ENCODE results near the gene PROM2.

PROM2 gene

DNA sequence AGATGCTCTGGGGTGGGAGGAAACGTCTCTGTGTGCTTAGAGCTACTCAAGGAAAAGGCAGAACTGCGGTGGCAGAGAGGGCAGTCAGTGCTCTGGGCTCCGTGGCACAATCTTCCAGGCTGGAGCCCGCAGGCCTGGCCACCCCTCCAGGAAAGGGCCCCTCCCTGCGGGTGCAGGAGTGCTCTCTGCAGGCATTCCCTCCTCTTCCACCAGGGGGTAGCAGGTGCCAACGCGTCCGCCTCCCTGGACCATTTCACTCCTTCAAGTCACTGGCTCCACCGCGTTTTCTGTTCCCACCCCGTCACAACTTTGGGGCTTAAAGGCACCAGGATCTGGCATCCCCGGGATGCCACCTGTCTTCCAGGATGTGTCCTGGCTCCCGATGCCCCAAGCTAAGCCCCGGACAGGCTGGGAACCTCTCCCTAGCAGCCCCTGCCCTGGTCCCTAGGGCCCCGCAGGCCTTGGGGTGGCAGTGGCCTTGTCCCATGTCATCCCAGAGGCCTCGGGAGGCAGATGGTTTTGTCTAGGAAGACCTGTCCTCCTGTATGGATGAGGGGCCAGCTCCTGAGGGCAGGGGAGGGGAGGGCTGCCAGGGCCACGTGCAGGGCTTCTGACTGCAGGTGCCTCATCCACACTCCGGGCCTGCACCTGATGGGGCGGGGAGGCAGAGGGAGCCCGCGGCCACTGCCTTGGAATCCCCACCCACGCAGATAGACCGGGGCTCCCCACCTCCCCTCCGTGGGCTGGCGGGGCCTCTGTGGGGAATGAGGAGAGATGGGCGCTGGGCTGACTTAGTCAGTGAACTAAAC is 49.3 kb downstream of the PROM2 start:
- DNase-seq (ENCODE audit: low spot score) = no peak

DNA sequence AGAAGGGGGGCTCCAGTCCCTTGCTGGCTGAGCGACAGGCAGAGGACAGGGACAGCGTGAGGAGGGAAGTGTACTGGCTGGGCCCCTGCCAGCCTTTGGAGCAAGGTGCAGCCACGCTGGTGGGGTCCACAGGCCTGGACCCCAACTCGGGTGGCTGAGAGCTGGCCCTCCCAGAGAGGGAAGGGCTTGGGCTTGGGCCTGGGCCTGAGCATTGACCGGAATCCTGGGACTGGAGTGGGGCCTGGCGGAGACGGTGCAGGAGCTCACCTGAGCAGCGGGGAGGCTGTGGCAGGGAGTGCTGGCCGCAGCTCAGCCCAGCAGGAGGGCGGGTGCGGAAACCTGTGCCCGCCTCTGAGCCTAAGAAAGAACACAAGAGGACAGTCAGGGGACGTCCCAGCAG is 50.8 kb downstream of the PROM2 start:
- no peak for DNase-seq (ENCODE audit: low spot score)

DNA sequence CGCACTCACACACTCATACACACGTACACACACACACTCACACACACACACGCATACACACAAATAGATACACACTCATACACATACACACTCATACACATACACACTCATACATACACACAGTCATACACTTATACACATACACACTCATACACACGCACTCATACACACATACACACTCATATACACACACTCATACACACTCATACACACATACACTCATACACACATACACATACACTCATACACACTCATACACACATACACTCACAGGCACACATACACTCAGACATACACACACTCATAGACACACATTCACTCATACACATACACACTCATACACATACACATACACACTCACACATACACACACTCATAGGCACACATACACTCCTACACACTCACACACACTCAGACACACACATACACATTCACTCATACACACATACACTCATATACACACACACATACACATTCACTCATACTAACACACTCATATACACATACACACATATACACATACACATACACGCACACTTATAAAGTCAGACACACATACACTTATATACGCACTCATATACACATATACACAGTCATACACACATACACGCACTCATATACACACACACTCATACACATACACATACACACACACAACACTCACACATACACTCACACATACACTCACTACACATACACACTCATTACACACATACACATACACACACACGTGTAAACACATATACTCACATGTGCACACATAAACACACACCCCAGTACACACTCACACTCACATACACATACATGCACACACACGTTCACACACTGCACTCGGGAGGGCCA is 51.6 kb downstream of the PROM2 start:
- DNase-seq (ENCODE audit: low spot score) = no peak

DNA sequence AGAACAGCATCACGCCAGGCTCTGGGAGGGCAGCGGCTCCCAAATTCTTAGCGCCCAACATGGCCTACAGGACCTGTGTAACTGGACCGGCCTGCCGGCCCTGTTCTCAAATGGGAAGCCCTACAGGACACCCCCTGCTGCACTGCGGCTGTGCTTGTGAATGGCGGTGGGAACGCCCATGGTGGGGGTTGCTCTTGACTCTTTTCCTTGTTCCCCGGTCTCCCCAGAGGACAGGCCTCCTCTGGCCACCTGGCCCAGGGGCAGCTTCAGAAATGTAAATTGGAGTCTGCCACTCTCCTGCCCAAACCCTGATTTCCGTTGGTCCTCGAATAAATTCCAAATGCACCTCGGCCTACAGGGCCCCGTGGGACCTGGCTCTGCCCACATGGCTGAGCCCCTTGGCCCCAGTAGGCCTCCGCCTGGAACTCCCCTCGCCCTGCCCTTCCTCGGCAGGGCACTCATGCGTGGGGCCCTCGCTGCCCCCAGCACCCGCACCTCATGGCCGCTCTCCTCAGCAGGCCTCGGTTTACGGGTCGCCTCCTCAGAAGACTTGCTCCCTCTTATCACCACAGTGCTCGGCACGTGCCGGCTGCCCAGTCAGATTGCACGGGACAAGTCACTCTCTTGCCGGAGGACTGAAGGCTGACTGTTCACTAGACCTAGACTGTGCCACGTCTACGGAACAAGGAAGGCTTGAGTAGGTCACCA is 52.3 kb downstream of the PROM2 start:
- no peak for DNase-seq (ENCODE audit: low spot score)

DNA sequence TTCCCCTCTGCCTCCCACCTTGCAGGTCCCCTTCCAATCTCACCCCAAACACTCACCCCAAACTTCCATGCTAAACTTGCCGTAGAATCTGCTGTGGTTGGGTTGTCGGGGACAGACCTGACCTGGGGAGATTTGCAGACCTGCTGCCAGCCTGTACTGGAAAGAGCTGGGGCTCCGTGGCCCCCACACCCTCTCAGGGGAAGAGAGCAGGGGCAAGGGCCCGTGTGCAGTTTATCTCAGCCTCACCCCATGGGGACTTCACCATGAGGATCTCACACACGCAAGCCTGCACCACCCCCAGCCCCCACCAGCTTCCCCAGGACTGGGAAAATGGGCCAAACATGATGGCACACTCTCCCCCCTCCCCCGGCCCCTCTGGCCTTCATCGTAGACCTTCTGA is 53.6 kb downstream of the PROM2 start:
- DNase-seq (ENCODE audit: low spot score) = no peak

DNA sequence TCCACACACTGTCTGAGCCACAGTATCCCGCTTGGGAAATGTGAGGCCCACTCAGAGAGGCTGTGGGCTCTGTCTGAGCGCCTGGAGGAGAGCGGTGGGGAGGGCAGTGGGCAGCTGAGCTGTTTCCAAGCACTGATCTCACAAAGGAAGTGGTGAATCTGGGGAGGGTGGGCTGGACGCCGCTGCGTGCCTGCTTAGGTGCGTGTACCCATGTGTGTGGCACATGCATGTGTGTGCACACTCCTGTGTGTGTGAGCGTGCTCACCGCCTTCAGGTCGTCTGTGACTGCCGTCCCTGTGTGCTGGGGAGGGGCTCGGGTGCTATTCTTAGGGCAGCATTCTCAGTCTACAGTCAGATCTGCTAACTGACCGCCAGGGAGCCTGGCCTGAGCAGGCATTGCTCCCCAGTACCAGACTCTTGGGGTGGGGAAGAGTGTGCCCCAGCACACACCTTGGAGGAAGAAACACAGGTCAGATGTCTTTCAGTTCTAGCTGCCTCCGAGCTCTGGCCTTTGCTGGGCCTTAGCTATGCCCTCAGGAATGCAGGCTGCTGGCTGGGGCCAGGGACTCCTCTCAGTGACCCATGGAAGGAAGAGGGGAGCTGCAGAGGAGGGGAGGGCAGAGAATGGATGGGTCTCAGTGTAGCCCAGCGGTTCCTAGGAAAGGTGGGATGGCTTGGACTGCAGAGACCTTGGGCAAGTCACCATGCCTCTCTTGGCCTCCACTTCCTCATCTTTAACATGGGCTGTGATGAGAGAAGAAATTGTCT is 54.3 kb downstream of the PROM2 start:
- DNase-seq (ENCODE audit: low spot score) = no peak

DNA sequence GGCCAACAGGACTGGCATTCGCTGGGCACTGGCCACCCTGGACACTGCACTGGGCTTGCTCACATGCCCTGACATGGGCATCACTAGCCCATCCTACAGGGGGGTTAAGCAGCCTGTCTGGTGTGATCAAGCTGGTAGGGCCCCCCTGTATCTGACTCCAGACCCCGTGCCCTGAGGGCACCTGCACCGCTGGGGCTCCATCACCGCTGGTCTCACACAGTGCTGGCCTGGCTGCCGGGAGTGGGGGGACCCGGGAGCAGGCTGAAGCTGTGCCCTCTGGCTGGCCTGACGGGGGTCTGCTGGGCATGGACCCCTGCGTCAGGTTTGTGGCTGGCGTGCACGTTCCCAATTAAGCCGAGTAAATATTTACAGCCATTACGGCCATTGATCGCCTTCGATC is 55.2 kb downstream of the PROM2 start:
- DNase-seq (ENCODE audit: low spot score) = no peak

DNA sequence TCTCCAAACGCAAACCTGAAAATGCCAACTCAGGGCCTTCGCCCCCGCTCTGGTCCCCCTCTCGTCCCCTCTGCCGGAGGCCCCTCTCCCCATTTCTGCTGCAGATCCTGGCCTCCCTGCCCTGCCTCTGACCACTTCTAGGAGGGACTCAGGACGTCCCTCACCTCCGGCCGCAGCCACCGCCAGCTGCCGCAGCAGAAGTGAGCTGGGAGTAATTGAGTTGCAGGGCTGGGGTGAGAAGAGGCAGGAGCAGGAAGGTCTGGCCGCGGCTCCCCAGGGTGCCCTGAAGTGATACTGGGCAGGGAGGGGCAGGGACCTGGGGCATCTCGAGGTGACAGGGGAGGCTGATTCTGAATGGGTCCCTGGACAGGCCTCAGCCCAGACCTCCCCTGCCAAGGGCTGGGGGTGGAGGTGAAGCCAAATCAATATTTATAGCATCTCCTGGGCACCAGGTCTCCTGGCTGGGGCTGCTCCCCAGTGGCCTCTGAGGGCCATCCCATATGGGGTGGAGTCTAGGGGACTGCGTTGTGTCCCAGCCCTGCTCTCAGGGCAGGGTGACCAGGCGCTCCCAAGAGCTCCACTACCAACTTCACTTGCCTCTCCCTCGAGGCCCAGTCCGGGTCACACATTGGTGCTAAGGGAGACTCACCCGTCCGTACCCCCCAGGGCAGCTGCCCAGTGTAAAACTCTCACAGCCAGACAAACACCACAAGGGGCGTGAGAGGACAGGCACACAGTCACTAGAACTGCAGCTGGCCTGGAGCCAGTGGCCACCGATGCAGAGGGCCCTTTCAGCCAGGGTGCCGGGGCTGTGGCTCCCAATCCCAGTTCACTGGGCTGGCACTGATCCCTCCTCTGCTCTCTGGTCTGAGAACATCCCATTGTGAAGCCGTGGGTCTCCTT is 55.9 kb downstream of the PROM2 start:
- DNase-seq (ENCODE audit: low spot score) = peak; percentile 27

DNA sequence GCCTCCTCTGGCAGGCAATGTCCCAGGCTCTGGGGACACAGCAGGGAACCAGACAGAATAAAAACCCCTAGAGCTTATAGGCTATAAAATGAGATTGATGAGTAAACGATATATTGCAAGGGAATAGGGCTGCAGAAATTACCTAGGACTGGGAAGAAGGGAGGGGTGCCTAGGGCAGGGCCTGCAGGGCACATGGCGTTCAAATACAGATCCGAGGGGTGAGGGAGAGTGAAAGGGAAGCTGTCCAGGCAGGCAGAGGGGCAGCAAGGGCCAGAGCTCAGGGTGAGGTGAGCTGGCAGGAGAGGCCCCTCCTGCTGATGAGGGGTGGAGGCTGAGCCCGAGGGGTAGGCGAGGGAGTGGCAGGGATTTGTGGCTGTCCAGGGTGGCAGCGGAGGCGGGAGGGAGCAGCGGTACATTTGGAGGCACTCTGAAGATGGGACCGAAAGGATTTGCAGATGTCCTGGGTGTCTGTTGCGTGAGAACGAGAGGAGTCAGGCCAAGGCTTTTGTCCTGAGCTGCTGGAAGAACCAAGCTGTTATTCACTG is 56.6 kb downstream of the PROM2 start:
- no peak for DNase-seq (ENCODE audit: low spot score)

DNA sequence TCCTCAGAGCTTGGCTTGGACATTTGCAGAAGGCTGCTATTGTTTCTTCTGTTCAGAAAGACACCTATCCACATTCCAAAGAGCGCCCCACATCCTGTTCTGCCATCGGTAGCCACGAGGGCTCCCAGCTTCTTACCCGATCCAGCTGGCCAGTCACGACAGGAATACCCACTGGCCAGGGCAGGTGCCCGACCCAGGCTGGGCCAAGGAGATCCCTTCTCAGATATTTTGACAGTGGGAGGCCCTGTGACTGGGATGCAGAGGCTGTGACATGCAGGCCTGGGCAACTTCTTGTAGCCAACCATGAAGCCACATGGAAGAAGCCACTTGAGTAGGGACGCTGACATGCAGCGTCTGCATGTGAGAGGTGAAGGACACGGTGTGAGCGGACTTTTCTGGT is 57.4 kb downstream of the PROM2 start:
- DNase-seq (ENCODE audit: low spot score) = no peak

DNA sequence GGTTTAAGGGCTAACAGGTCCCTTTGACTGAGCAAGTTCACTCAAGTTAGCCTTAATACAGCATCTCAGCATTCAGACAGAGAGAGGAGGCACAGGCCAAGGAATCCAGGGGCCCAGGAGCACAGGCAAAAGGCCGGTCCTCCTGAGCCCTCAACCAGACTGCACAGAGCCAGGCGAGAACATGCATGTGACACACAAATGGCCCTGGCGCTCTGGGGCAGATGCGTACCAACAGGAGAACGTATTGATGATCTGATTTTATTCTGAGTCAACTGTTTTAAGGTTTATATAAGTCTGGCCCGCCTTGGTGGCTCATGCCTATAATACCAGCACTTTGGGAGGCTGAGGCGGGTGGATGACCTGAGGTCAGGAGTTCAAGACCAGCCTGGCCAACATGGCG is 57.8 kb downstream of the PROM2 start:
- DNase-seq (ENCODE audit: low spot score) = no peak

DNA sequence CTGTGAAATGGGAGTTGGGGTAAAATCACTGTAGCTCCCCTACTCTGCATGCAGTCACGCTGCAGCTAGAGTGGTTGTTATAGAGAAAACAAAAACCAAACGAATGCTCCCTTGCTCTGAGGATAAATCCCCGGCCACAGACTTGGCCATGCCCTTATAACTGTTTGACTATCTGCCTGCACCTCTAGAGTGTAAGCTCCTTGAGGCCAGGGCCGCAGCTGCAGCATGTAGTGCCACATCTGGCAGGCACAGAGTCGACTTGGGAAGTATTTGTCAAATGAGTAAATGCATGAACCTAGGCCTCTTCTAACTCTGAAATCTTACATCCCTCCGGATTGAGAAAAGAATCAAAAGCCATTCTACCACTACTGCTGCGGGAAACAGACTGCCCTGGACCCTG is 58.8 kb downstream of the PROM2 start:
- DNase-seq (ENCODE audit: low spot score) = no peak

DNA sequence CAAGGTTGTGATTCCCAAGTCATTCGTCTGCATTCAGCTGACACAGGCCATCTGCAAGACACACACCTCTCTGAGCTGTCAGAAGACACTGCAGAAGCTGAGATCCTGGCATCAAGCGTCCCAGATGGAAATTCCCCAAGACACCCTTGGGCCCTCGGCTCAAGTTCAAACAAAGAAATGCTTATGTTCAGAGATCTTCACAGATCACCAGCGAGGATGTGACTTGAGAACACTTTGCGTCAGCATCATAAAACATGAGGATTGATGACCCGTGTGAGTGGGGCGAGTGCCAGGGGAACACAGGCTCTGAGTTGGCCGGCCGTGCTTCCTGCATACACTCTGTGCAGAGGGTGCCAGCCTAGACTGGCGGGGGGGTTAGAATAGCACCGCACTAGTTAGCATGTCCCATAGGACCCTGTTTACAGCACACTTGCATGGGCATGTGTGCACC is 59.7 kb downstream of the PROM2 start:
- peak; percentile 14 for DNase-seq (ENCODE audit: low spot score)

DNA sequence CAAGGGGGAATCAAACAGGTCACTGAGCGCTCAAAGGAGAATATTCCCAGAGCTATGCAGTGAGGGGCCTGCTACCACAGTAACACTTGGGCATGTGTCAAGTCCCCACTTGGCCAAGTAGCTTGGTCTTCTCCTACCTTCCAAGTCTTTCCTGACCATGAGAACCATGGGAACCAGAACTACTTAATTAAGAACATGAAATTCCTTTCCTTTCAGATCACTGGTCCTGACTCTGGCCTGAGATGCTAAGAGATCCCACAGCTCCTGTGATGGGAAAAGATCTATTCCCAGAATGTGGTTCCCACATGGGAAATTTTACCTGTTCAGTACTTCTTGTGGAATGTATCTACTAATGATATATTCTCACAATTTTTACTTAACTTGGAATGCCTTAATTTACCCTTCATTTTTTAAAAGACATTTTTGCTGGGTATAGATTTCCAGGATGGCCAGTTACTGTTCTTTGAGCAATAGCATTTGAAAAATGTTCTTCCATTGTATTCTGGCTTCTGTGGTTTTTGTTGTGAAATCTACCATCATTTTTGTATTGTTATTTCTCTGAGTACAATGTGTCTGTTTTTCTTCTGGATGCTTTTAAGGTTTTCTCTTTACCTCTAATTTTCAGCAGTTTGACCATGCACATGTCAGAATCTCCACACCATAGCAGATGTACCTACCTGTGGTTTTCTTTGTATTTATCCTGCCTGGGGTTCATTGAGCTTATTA is 60.8 kb downstream of the PROM2 start:
- DNase-seq (ENCODE audit: low spot score) = no peak

DNA sequence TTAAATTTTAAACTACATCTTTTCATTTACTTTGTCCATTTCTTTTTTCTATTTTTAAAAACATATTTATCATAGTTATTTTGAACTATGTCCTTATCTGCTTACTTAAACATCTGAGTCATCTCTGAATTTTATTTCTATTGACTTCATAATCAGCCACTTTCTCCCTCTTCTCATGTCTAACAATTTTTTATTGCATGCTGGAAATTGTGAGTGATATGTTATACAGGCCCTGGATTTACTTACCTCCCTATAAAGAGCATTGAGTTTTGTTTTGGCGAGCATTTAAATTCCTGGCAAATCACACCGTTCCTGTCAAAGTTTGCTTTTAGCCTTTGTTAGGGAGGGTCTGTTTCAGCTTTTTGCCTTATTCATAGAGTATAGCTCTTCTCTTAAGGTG is 62.2 kb downstream of the PROM2 start:
- DNase-seq (ENCODE audit: low spot score) = no peak

DNA sequence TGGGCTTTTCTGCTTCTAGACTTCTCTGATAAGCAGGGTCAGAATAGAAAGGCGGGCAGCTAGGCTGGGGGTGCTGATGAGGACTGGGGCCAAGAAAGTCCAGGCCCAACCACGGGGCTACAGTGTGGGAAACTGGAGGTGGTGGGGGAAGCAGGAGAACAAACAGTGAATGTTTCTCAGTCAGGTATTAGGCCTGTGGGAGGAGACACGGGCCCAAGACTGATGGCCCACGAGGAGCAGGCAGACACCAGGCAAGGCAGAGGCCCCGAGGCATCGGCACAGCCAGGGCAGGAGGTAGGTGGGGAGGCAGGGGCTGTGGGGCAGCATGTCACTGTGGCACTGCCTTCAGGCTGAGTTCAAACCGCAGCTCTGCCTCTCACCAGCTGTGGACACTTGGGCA is 63.6 kb downstream of the PROM2 start:
- no peak for DNase-seq (ENCODE audit: low spot score)
